LNCaP clone FGC (cell line): ENCODE measurements around the gene MALRD1.

ENCODE experiments used
- DNase-seq: peaks from one replicate; pipeline ENCODE4 v3.0.0-alpha.2; 2011; ENCODE audit warnings: low read depth
- H3K4me3 ChIP-seq: 2 replicates; pipeline ENCODE4 v1.5.1; 2011; ENCODE audit warnings: mild to moderate bottlenecking, low read depth, low read length, control low read depth
- CTCF ChIP-seq: IDR thresholded peaks from 2 replicates; pipeline ENCODE4 v1.5.1; 2012; ENCODE audit warnings: mild to moderate bottlenecking; ENCODE audit not compliant: control insufficient read depth, insufficient read depth; ENCODE audit errors: extremely low read depth

Gene MALRD1

GRCh38 chr10:19367176-19367575 lies 318.6 kb downstream of the MALRD1 start:
- DNase-seq, result no peak
- TF ChIP-seq CTCF, result no peak
- H3K4me3 ChIP-seq, result no peak overlapping the region

GRCh38 chr10:19373988-19374387 lies 325.4 kb downstream of the MALRD1 start:
- no peak for TF ChIP-seq CTCF
- no peak overlapping the region for H3K4me3 ChIP-seq
- DNase-seq, result no peak

- no peak for TF ChIP-seq CTCF
- no peak for DNase-seq
- H3K4me3 ChIP-seq, result no peak overlapping the region
Measured at GRCh38 chr10:19385846-19386450, 337.3 kb downstream of the MALRD1 start.

GRCh38 chr10:19408924-19409323 lies 360.3 kb downstream of the MALRD1 start:
- no peak overlapping the region for H3K4me3 ChIP-seq
- no peak for DNase-seq
- no peak for TF ChIP-seq CTCF

- H3K4me3 ChIP-seq, result no peak overlapping the region
- DNase-seq, result no peak
- TF ChIP-seq CTCF, result peak; percentile 17; the same call in 1 of the 2 replicates
Measured at GRCh38 chr10:19411119-19411518, 362.5 kb downstream of the MALRD1 start.

- peak; percentile 56 for TF ChIP-seq CTCF
- DNase-seq, result peak; percentile 18
Measured at GRCh38 chr10:19412531-19412930, 363.9 kb downstream of the MALRD1 start.

GRCh38 chr10:19416164-19416563 lies 367.6 kb downstream of the MALRD1 start:
- no peak overlapping the region for H3K4me3 ChIP-seq
- TF ChIP-seq CTCF, result no peak
- DNase-seq, result no peak

More at GRCh38 chr10:19412531-19412930, 363.9 kb downstream of the MALRD1 start:
- no peak overlapping the region for H3K4me3 ChIP-seq
